K562 (cell line): ENCODE data around the gene TNFAIP1. TPM values are rescaled to one million over a fixed set of nuclear protein-coding genes. Genes with fewer than 3 reads are reported as not detected.

Experiments used
- CEBPB ChIP-seq: fragments of 450-650 bp; IDR thresholded peaks from 2 replicates; pipeline ENCODE4 v1.6.1; 2016; ENCODE audit warnings: missing genetic modification characterization, missing compliant biosample characterization
- CTCF ChIP-seq, 3 experiments: IDR thresholded peaks in 2 of 3; conservative IDR thresholded peaks in 1 of 3; 2 replicates each; pipeline ENCODE4 v1.5.1; 2011 to 2012; ENCODE audit warnings: low read length in 3 of 3, mild to moderate bottlenecking in 3 of 3, control low read depth in 2 of 3, improper control_type of control experiment in 1 of 3, inconsistent platforms in 1 of 3, low read depth in 1 of 3, mixed read lengths in 1 of 3, moderate library complexity in 1 of 3; ENCODE audit not compliant: insufficient read depth in 2 of 3
- CTCFL ChIP-seq: IDR thresholded peaks from 2 replicates; pipeline ENCODE4 v1.6.1; 2011; ENCODE audit warnings: borderline replicate concordance, low read depth, mild to moderate bottlenecking, moderate library complexity, low read length; ENCODE audit not compliant: insufficient read depth, poor library complexity, severe bottlenecking
- DNMT1 ChIP-seq: fragments of 450-650 bp; IDR thresholded peaks from 2 replicates; pipeline ENCODE4 v1.6.1; 2016; ENCODE audit warnings: antibody characterized with exemption, mild to moderate bottlenecking
- E2F4 ChIP-seq: sonication (generic); formaldehyde crosslinking; IDR thresholded peaks from 2 replicates; pipeline ENCODE4 v1.8.0; 2022; ENCODE audit warnings: mild to moderate bottlenecking, low read depth, missing genetic modification reagents
- FOXP1 ChIP-seq: sonication (generic); formaldehyde crosslinking; IDR thresholded peaks from 2 replicates; pipeline ENCODE4 v1.8.0; 2022; ENCODE audit warnings: mild to moderate bottlenecking, missing genetic modification reagents
- HLTF ChIP-seq: fragments of 450-650 bp; IDR thresholded peaks from 2 replicates; pipeline ENCODE4 v1.6.1; 2016
- KLF13 ChIP-seq: fragments of 450-650 bp; IDR thresholded peaks from 2 replicates; pipeline ENCODE4 v1.6.1; 2016; ENCODE audit warnings: missing genetic modification characterization, low read depth, mild to moderate bottlenecking, missing compliant biosample characterization, moderate library complexity, borderline replicate concordance
- MBD1 ChIP-seq: fragments of 250-450 bp; sonication (Bioruptor Pico); IDR thresholded peaks from 2 replicates; pipeline ENCODE4 v1.8.0; 2022; ENCODE audit warnings: inconsistent platforms
- SNIP1 ChIP-seq: fragments of 450-650 bp; IDR thresholded peaks from 2 replicates; pipeline ENCODE4 v1.7.1; 2017; ENCODE audit warnings: low read depth, mild to moderate bottlenecking
- TGIF2 ChIP-seq: sonication (generic); formaldehyde crosslinking; IDR thresholded peaks from 2 replicates; pipeline ENCODE4 v1.8.1; 2022; ENCODE audit warnings: mild to moderate bottlenecking, missing genetic modification reagents, moderate library complexity
- ZHX1 ChIP-seq: fragments of 150-350 bp; conservative IDR thresholded peaks from 2 replicates; pipeline ENCODE4 v1.6.1; 2014; ENCODE audit warnings: low read length
- ZKSCAN8 ChIP-seq: fragments of 200-800 bp; sonication (Bioruptor generic); IDR thresholded peaks from 2 replicates; pipeline ENCODE4 v1.6.1; 2016; ENCODE audit warnings: missing genetic modification characterization, missing compliant biosample characterization
- ZNF316 ChIP-seq: fragments of 450-650 bp; IDR thresholded peaks from 2 replicates; pipeline ENCODE4 v1.6.1; 2016
- ZNF644 ChIP-seq: fragments of 200-800 bp; sonication (Bioruptor generic); IDR thresholded peaks from 2 replicates; pipeline ENCODE4 v1.6.1; 2016; ENCODE audit warnings: low read depth, missing genetic modification characterization, missing compliant biosample characterization
- ZNF695 ChIP-seq: fragments of 450-650 bp; formaldehyde crosslinking; IDR thresholded peaks from 2 replicates; pipeline ENCODE4 v1.4.0; 2020; ENCODE audit warnings: mild to moderate bottlenecking, moderate library complexity
- ZSCAN32 ChIP-seq: fragments of 450-650 bp; formaldehyde crosslinking; IDR thresholded peaks from 2 replicates; pipeline ENCODE4 v1.4.0; 2020; ENCODE audit warnings: mild to moderate bottlenecking, moderate library complexity
- polyA plus RNA-seq, 8 experiments: library from polyadenylated mRNA; depleted of rRNA in 4 of 8; stranded (reverse) in 5 of 8; unstranded in 3 of 8; fragments of >200 nt; fragmentation: Nextera tagmentation in 2 of 8; fragmentation: Illumina TruSeq in 1 of 8; extraction: Ambion mirVana in 2 of 8; extraction: Trizol in 1 of 8; gene quantifications; 2 replicates each; pipeline versions ENCODE4 v1.2.1 to v1.2.3, GENCODE V29; 2011 to 2014; ENCODE audit warnings: inconsistent platforms in 1 of 8, missing spikeins in 1 of 8
- total RNA-seq, 7 experiments: library from RNA; depleted of rRNA in 6 of 7; stranded (reverse); fragments of >200 nt in 6 of 7; fragmentation: Illumina TruSeq in 2 of 7; extraction: Trizol in 2 of 7; gene quantifications; 2 replicates each; pipeline versions ENCODE4 v1.2.1 to v1.2.3, GENCODE V29; 2011 to 2021; ENCODE audit warnings: low replicate concordance in 1 of 7

The TNFAIP1 gene
- total and polyA plus RNA-seq, 9 of the 15 experiments (the other 6 are each of a cell fraction or from before 2014, with no cell fraction given) = 2.1 to 20.1 (median 8.2) TPM

- 0 out of 2 replicates have a peak, but pooled peaks have one; percentile 59 for TF ChIP-seq ZNF644 (tag)
- no peak for TF ChIP-seq ZKSCAN8 (CRISPR knock-in tag)
- no peak for TF ChIP-seq ZSCAN32 (CRISPR knock-in tag)
- peak; percentile 2 for TF ChIP-seq CTCFL
- 0 out of 2 replicates have a peak, but pooled peaks have one; percentile 48 for TF ChIP-seq FOXP1 (CRISPR knock-in tag)
- no peak for TF ChIP-seq E2F4 (CRISPR knock-in tag)
- TF ChIP-seq TGIF2 (CRISPR knock-in tag) = no peak
- no peak for TF ChIP-seq ZNF316
- no peak for TF ChIP-seq CTCF (IDR thresholded peaks at IDR 0.05 in 2 of 3, conservative IDR thresholded peaks at IDR 0.05 in 1 of 3; ENCODE audit: insufficient read depth in 2 of 3, low read depth in 1 of 3, low read length in 3 of 3)
- TF ChIP-seq SNIP1 = no peak
- no peak for TF ChIP-seq DNMT1
- TF ChIP-seq HLTF = no peak
- no peak for TF ChIP-seq ZNF695
- TF ChIP-seq MBD1 (CRISPR knock-in tag) = no peak
- TF ChIP-seq ZHX1 = no peak
- TF ChIP-seq CEBPB = no peak
- no peak for TF ChIP-seq KLF13 (tag)
Observed at GRCh38 chr17:28357061-28357900, 21.7 kb downstream of the TNFAIP1 start, which contains the start of gene POLDIP2 (continued).
